GM10266 (cell line): ENCODE results near the gene PCDHGA12.
A peak's percentile ranks its signal among the peaks of the same experiment; 100 is the strongest.
"Not testable (repeated sequence)": the region's sequence is repeated elsewhere in the genome, so short reads cannot be mapped to it uniquely, and the experiment has no call there.

Experiments used
- DNase-seq: peaks from one replicate; pipeline ENCODE4 v3.0.0; 2012; ENCODE audit errors: extremely low spot score
- CTCF ChIP-seq: IDR thresholded peaks from 2 replicates; pipeline ENCODE4 v1.5.1; 2012; ENCODE audit warnings: mild to moderate bottlenecking, low read depth; ENCODE audit not compliant: control insufficient read depth, insufficient read depth; ENCODE audit errors: missing control alignments

Gene PCDHGA12

GRCh38 chr5:141399555-141400258, 30.6 kb upstream of the PCDHGA12 start:
- no peak for DNase-seq
- no peak for TF ChIP-seq CTCF

- peak; percentile 31 for TF ChIP-seq CTCF
- no peak for DNase-seq
Measured at GRCh38 chr5:141402553-141403243, 27.6 kb upstream of the PCDHGA12 start, which contains the start of gene PCDHGA9. PCDHGA9 (plus strand) TSS chr5:141402778; CDS start chr5:141402953, 175 bp downstream.

- TF ChIP-seq CTCF, result no peak
- DNase-seq, result no peak
Measured at GRCh38 chr5:141403387-141403786, 26.9 kb upstream of the PCDHGA12 start.

GRCh38 chr5:141407790-141408505, 22.4 kb upstream of the PCDHGA12 start, which contains the start of gene PCDHGB6:
PCDHGB6 (plus strand) TSS chr5:141408021; CDS start chr5:141408203, 182 bp downstream.
- peak; percentile 27 for TF ChIP-seq CTCF
- not testable (repeated sequence) for DNase-seq

GRCh38 chr5:141409598-141410306, 20.6 kb upstream of the PCDHGA12 start:
- no peak for DNase-seq
- TF ChIP-seq CTCF, result no peak

GRCh38 chr5:141411575-141411974, 18.7 kb upstream of the PCDHGA12 start:
- no peak for TF ChIP-seq CTCF
- DNase-seq, result no peak
